AG10803 (cell line): ENCODE data around the gene ANKIB1.

Source experiments
- DNase-seq: peaks from one replicate; pipeline ENCODE4 v3.0.0; 2010; ENCODE audit warnings: low read depth
- H3K4me3 ChIP-seq: 2 replicates; pipeline ENCODE4 v1.5.1; 2011; ENCODE audit warnings: mild to moderate bottlenecking, low read length, control low read depth
- TF ChIP-seq, protein P1 (sequence below): conservative IDR thresholded peaks from 2 replicates; pipeline ENCODE4 v1.5.1; 2011; ENCODE audit warnings: mild to moderate bottlenecking, low read length, control low read depth, inconsistent platforms

Gene ANKIB1

DNA sequence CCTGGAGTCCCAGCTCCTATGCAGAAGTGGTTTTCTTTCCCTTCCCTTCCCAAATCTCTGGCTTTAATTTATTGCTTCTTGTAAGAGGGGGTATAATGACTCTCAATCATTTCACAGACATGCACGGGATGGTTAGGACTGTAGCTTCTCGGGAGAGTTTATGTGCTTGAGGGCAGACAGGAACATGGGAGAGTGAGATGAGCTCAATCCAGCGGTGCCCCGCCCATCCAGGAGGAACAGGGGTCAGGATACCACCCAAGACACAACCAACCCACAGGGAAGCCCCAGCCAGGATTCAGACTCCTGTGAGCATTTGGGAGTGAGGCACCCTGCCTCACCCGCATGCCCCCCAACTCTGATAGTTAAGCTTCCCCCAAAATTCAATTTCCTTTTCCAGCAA, 167.8 kb downstream of the ANKIB1 start:
- DNase-seq: no peak
- TF ChIP-seq, protein P1, sequence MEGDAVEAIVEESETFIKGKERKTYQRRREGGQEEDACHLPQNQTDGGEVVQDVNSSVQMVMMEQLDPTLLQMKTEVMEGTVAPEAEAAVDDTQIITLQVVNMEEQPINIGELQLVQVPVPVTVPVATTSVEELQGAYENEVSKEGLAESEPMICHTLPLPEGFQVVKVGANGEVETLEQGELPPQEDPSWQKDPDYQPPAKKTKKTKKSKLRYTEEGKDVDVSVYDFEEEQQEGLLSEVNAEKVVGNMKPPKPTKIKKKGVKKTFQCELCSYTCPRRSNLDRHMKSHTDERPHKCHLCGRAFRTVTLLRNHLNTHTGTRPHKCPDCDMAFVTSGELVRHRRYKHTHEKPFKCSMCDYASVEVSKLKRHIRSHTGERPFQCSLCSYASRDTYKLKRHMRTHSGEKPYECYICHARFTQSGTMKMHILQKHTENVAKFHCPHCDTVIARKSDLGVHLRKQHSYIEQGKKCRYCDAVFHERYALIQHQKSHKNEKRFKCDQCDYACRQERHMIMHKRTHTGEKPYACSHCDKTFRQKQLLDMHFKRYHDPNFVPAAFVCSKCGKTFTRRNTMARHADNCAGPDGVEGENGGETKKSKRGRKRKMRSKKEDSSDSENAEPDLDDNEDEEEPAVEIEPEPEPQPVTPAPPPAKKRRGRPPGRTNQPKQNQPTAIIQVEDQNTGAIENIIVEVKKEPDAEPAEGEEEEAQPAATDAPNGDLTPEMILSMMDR: no peak
- no peak overlapping the region for H3K4me3 ChIP-seq

DNA sequence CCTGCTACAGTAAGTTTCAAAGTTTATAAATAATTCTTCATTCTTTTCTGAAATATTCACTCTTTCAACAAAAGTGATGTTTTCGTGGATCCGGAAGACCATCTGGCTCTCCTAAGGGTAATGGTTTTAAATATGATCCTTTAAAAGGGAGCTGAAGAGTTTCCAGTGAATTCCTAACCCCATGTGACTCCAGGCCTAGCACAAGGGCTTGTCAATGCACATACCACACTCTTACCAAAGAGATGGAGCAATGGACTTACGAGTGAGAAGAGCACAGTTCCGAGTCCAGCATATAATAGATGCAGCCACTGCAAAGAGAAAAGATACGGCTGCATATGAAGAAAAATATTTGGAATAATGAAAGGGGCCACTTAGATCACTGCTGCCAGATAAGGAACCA, 169.5 kb downstream of the ANKIB1 start:
- peak; percentile 48 for DNase-seq
- TF ChIP-seq, protein P1: no peak
- no peak overlapping the region for H3K4me3 ChIP-seq

DNA sequence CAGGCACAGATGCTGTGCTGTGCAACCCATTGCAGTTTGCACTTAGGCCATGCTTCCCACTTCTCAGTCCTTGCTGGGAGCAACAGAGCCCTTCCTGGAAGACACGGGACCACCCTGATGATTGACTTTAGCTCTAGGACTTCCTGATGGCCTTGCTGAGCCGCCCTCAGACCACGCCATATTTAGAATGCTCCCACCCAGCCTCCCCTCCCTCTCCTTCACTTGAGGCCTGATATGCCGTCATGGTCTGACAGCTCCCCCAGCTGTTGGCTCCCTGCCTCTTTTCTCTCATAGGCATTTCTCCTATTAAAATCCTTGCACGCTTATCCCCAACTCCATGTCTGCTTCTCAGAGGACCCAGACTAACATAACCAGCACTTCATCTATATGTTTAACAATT, 172.1 kb downstream of the ANKIB1 start:
- TF ChIP-seq, protein P1: no peak
- no peak for DNase-seq
- H3K4me3 ChIP-seq: no peak overlapping the region

DNA sequence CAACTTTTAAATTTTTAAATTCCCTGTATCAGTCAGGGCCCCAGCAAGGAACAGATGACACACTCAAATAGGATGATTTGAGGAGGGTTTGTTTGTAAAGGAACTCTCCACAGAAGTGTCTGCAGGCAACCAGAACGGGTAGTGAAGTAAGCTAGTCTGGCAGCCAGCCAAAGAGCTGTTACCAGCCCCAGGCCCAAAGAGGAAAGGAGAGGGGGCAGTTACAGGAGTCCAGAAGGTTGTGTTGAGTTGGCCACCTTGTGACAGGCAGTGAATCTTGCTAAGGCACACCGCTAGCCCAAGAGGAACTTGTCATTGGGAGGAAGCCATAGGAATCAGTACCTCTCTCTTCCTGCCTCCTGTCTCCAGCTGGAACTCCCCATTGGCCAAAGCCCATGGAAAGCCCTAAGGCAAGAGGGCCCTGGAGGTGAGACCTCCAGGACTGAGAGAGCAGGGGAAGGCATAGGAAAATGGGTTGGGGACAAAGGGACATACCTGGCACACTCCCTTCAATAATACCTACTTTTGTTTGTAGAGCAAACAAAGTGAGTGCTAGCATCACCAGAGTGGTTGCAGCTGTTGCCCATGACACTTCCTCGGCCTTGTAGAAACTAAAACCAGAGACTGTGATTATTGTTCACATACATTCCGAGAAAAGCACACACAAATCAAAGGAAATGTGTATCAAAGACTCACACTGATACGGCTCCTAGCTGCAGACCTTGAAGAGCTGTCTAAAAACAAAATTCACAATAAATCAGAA, 176.1 kb downstream of the ANKIB1 start:
- DNase-seq: no peak
- no peak overlapping the region for H3K4me3 ChIP-seq

DNA sequence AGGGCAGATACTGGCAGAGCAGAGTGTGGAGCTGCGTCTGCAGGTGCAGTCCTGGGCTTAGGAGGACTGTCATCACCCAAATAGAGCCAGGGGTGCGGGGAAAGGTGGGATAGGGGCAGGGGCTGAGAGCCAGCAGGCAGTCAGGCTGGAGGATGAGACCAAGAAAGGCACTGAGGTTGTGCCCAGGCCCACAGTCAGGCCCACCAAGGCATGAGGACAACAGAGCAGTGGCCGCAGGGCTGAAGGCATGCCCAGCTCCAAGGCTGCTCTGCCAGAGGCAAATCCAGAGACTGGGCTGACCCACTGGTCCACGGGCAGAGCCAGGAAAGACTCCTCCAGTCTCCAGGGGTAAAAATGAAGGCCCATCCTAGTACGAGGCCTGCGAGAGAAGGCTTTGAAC, 177.2 kb downstream of the ANKIB1 start:
- TF ChIP-seq, protein P1: no peak
- no peak overlapping the region for H3K4me3 ChIP-seq
- DNase-seq: no peak

More for the DNA sequence above, 176.1 kb downstream of the ANKIB1 start:
- TF ChIP-seq, protein P1: no peak

DNA sequence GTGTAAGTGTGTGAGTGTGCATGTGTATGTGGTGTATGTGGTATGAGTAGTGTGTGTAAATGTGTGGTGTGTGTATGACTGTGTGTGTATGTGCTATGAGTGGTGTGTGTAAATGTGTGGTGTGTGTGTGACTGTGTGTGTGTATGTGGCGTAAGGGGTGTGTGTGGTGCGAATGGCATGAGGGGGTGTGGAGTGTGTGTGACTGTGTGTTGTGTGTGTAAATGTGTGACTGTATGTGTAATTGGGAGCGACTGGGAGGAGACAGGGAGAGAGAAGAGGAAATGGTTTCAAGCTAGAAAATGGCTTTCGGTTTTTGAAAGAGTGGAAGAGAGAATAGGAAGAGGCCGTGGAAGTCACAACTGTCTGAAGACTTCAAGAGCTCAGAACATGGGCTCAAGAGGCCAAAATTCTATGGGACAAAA, 177.9 kb downstream of the ANKIB1 start:
- TF ChIP-seq, protein P1: no peak
- H3K4me3 ChIP-seq: no peak overlapping the region
- DNase-seq: no peak

DNA sequence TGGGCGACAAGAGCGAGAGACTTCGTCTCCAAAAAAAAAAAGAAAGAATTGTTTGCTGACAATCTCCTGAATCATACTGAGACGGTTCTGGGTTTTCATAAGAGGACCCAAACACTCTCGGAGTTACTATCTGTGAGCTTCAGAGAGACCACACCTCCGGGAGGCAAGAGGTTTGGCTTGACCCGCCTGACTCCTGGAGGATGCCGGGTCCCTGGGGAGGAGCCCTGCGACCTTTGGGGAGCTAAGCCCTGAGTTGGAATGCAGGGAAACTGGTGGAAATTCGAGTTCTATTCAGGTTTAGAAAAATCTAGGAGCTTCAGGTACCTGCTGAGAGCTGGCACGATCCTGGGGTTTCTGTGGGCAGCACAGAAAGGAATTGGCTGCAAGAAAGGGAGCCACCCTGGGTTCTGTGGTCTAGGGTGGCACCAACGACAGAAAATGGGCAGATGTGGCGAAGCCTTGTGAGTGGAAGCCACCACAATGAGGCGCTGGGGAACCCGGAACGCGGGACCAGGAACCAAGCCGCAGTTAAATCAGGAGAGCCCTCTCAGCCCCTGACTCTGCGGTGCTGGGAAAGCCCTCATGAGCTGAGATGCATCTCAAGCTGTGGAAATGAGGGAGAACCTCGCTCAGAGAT, 179.7 kb downstream of the ANKIB1 start:
- no peak for DNase-seq
- H3K4me3 ChIP-seq: no peak overlapping the region
- TF ChIP-seq, protein P1: no peak
